ENCODE data around the gene RARRES1. TPM values are rescaled to one million over a fixed set of nuclear protein-coding genes. Genes with fewer than 3 reads are reported as not detected.

Gene RARRES1
- total and polyA plus RNA-seq, 7 donors, result 6.4 to 208 (median 14.6) TPM

DNA sequence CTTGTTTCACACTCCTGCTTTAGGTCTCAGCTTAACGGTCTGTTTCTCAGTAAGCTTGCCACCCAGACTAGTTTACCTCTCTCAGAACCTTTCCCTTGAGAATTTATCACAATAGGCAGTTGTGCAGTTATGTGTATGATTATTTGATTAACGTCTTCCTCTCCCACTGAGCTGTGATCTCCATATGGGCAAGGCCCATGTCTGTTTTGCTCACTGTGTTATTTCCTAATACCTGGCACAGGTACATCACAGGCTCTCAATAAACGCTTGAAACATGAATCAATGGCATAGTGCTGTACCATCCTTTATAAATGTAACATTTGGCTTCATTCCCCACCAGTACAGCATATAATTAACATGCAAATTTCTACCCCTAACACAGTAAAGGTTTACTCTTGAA is 29.1 kb upstream of the RARRES1 start:
- Histone ChIP-seq H3K36me3 (peaks cover 0 to 3% (median 0%) of the 10 kb centered on the region in 4 donors), H3K4me1 (peaks cover 0 to 13% (median 8%) of the 10 kb centered on the region in 4 donors), H3K27me3 (no peaks in the 10 kb centered on the region), H3K9me3 (no peaks in the 10 kb centered on the region), H3K4me3 (no peak overlapping the region), H3K27ac (peak overlapping the region in 1 of 4 donors; percentile 62)
- WGBS, 2 donors, result 83 to 90% methylated on average over 3 of the region's 3 CpGs
- no peak for TF ChIP-seq POLR2A (IDR thresholded peaks at IDR 0.05)
- no peak for TF ChIP-seq POLR2AphosphoS5 (IDR thresholded peaks at IDR 0.05)
- no peak for TF ChIP-seq EP300 (IDR thresholded peaks at IDR 0.05)
- TF ChIP-seq, protein P1, sequence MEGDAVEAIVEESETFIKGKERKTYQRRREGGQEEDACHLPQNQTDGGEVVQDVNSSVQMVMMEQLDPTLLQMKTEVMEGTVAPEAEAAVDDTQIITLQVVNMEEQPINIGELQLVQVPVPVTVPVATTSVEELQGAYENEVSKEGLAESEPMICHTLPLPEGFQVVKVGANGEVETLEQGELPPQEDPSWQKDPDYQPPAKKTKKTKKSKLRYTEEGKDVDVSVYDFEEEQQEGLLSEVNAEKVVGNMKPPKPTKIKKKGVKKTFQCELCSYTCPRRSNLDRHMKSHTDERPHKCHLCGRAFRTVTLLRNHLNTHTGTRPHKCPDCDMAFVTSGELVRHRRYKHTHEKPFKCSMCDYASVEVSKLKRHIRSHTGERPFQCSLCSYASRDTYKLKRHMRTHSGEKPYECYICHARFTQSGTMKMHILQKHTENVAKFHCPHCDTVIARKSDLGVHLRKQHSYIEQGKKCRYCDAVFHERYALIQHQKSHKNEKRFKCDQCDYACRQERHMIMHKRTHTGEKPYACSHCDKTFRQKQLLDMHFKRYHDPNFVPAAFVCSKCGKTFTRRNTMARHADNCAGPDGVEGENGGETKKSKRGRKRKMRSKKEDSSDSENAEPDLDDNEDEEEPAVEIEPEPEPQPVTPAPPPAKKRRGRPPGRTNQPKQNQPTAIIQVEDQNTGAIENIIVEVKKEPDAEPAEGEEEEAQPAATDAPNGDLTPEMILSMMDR (IDR thresholded peaks at IDR 0.05), result no peak
- no peak for DNase-seq
- intact Hi-C loops (cut with DNase I), result no loop called here

DNA sequence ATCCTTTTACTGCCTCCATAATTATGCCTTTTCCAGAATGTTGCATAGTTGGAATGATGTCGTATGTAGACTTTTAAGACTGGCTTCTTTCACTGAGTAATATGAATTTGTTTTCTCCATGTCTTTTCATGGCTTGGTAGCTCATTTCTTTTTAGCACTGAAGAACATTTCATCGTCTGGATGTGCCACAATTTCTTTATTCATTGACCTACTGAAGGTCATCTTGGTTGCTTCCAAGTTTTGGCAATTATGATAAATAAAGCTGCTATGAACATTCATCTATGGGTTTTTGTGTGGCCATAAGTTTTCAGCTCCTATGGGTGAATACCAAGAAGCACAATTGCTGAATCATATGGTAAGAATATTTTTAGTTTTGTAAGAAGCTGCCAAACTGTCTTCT is 23.2 kb upstream of the RARRES1 start:
- Histone ChIP-seq H3K4me1 (peaks cover 0 to 5% (median 0%) of the 10 kb centered on the region in 4 donors), H3K27me3 (no peaks in the 10 kb centered on the region), H3K9me3 (no peaks in the 10 kb centered on the region), H3K36me3 (peaks cover 0 to 3% (median 0%) of the 10 kb centered on the region in 4 donors), H3K4me3 (no peak overlapping the region), H3K27ac (no peak overlapping the region)
- WGBS, 2 donors, result 84 to 91% methylated on average over 2 of the region's 2 CpGs
- intact Hi-C loops (cut with DNase I), result no loop called here
- TF ChIP-seq POLR2AphosphoS5 (IDR thresholded peaks at IDR 0.05), result no peak
- no peak for TF ChIP-seq POLR2A (IDR thresholded peaks at IDR 0.05)
- TF ChIP-seq, protein P1 (IDR thresholded peaks at IDR 0.05), result no peak
- no peak for TF ChIP-seq EP300 (IDR thresholded peaks at IDR 0.05)
- no peak for DNase-seq

- Histone ChIP-seq H3K4me3 (no peak overlapping the region), H3K36me3 (no peaks in the 10 kb centered on the region), H3K27ac (no peak overlapping the region), H3K27me3 (no peaks in the 10 kb centered on the region), H3K9me3 (no peaks in the 10 kb centered on the region), H3K4me1 (peaks cover 0 to 5% (median 0%) of the 10 kb centered on the region in 4 donors)
- WGBS, 2 donors, result 90 to 96% methylated on average over 5 of the region's 5 CpGs
- no peak for TF ChIP-seq EP300 (IDR thresholded peaks at IDR 0.05)
- TF ChIP-seq POLR2AphosphoS5 (IDR thresholded peaks at IDR 0.05), result no peak
- TF ChIP-seq POLR2A (IDR thresholded peaks at IDR 0.05), result no peak
- TF ChIP-seq, protein P1 (IDR thresholded peaks at IDR 0.05), result no peak
- DNase-seq, result no peak
- intact Hi-C loops (cut with DNase I), result no loop called here
Measured at GRCh38 chr3:158753854-158754253, 21.6 kb upstream of the RARRES1 start.

GRCh38 chr3:158751316-158751715 is 19.1 kb upstream of the RARRES1 start:
- H3K27me3 ChIP-seq, result no peaks in the 10 kb centered on the region
- intact Hi-C loops (cut with DNase I), result no loop called here
- no peak overlapping the region for H3K4me3 ChIP-seq
- peaks cover 0 to 14% (median 0%) of the 10 kb centered on the region in 4 donors for H3K36me3 ChIP-seq
- H3K27ac ChIP-seq, result no peak overlapping the region
- no peak for DNase-seq
- H3K4me1 ChIP-seq, result peaks cover 0 to 8% (median 3%) of the 10 kb centered on the region in 4 donors
- 20 to 68% methylated on average over 1 of the region's 1 CpG for WGBS, 2 donors
- H3K9me3 ChIP-seq, result no peaks in the 10 kb centered on the region
- TF ChIP-seq, protein P1 (IDR thresholded peaks at IDR 0.05), result no peak
- TF ChIP-seq POLR2AphosphoS5 (IDR thresholded peaks at IDR 0.05) (no peak), EP300 (IDR thresholded peaks at IDR 0.05) (no peak), POLR2A (IDR thresholded peaks at IDR 0.05) (no peak)

GRCh38 chr3:158750016-158750415 is 17.8 kb upstream of the RARRES1 start:
- peaks cover 0 to 26% (median under 1%) of the 10 kb centered on the region in 4 donors for H3K36me3 ChIP-seq
- no peaks in the 10 kb centered on the region for H3K9me3 ChIP-seq
- no peak overlapping the region for H3K4me3 ChIP-seq
- no peaks in the 10 kb centered on the region for H3K27me3 ChIP-seq
- intact Hi-C loops (cut with DNase I), result no loop called here
- 90 to 96% methylated on average over 6 of the region's 6 CpGs for WGBS, 2 donors
- H3K4me1 ChIP-seq, result peaks cover 0 to 8% (median 0%) of the 10 kb centered on the region in 4 donors
- no peak for DNase-seq
- TF ChIP-seq EP300 (IDR thresholded peaks at IDR 0.05) (no peak), POLR2AphosphoS5 (IDR thresholded peaks at IDR 0.05) (no peak), POLR2A (IDR thresholded peaks at IDR 0.05) (no peak)
- TF ChIP-seq, protein P1 (IDR thresholded peaks at IDR 0.05), result no peak
- no peak overlapping the region for H3K27ac ChIP-seq

Measured in sigmoid colon (tissue), 7 donors.